ENCODE data around the gene CNN2. TPM values are rescaled to one million over a fixed set of nuclear protein-coding genes. Genes with fewer than 3 reads are reported as not detected.
A peak's percentile ranks its signal among the peaks of the same experiment; 100 is the strongest.

Gene CNN2
- total and polyA plus RNA-seq, 9 of the 15 experiments (the other 6 are each of a cell fraction or from before 2014, with no cell fraction given) = 12.1 to 174 (median 52.7) TPM

DNA sequence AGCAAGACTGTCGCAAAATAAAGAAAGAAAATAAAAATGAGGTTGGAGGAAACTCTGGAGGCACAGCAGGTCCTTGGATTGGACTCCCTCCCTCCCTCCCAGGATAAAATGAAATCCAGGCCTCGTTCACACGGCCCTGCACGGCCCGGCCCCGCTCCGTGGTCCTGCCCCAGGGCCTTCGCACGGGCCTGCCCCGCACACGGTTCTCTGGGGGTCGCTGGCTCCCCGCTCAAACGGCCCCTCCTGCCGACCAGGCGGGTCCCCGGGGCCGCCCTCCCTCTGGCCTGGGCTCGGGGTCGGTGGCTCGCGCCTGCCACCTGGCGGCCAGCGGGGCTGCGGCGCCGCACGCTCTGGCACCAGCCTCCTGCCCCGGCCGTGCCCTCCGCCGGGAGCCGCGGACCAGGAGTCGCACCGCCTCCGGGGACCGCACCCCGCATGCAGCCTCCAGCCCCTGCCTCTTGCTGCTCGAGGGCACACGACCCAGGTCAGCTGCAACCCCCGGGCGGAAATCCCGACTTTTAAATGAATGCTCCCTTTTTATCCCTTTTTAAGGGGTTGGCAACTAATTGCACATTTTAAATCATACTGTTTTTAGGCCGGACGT is 43.7 kb upstream of the CNN2 start (continued):
- TF ChIP-seq MGA (IDR thresholded peaks at IDR 0.05) (0 out of 2 replicates have a peak, but pooled peaks have one; percentile 27), ZNF436 (CRISPR knock-in tag; IDR thresholded peaks at IDR 0.05) (no peak), RBM39 (optimal IDR thresholded peaks at IDR 0.05; ENCODE audit: low read depth, low read length) (no peak), ARNT (IDR thresholded peaks at IDR 0.05) (no peak), SAP30 (IDR thresholded peaks at IDR 0.05; ENCODE audit: borderline replicate concordance, insufficient read depth, low read depth, low read length, poor library complexity, severe bottlenecking) (no peak), ZNF586 (CRISPR knock-in tag; conservative IDR thresholded peaks at IDR 0.05) (no peak), ZSCAN29 (IDR thresholded peaks at IDR 0.05) (no peak), U2AF1 (optimal IDR thresholded peaks at IDR 0.05; ENCODE audit: low read depth, low read length) (no peak), HNRNPLL (IDR thresholded peaks at IDR 0.05; ENCODE audit: low read depth, low read length, poor library complexity, severe bottlenecking) (no peak), ZNF280B (CRISPR knock-in tag; IDR thresholded peaks at IDR 0.05) (no peak), COPS2 (conservative IDR thresholded peaks at IDR 0.05) (no peak), TAF7 (tag; IDR thresholded peaks at IDR 0.05) (no peak), CHD1 (IDR thresholded peaks at IDR 0.05; ENCODE audit: low read length) (no peak), SRSF1 (IDR thresholded peaks at IDR 0.05; ENCODE audit: low read depth, low read length) (no peak)
